NK-92 (cell line): Measurements from ENCODE around the gene ZC3H12C.
"Not testable (repeated sequence)": the region's sequence is repeated elsewhere in the genome, so short reads cannot be mapped to it uniquely, and the experiment has no call there.

Experiments
- DNase-seq: peaks from one replicate; lab custom pipeline; 2025; ENCODE audit not compliant: unreplicated experiment; lab: John Stamatoyannopoulos, UW

The ZC3H12C gene

GRCh38 chr11:110092515-110093406 is at the start of gene ZC3H12C:
Gene ZC3H12C (plus strand): TSS chr11:110093392. CDS start chr11:110093412, 20 bp downstream.
- no peak for DNase-seq

GRCh38 chr11:110044226-110044968 is 48.8 kb upstream of the ZC3H12C start:
- no peak for DNase-seq

- no peak for DNase-seq
These were observed 46.3 kb upstream of the ZC3H12C start for GRCh38 chr11:110046775-110047380.

- DNase-seq: no peak
These were observed 43.5 kb upstream of the ZC3H12C start for GRCh38 chr11:110049501-110050200.

- no peak for DNase-seq
These were observed 43.0 kb upstream of the ZC3H12C start for GRCh38 chr11:110050201-110050506.

- DNase-seq: no peak
These were observed 39.3 kb upstream of the ZC3H12C start for GRCh38 chr11:110053848-110054414.

- DNase-seq: no peak
These were observed 36.2 kb upstream of the ZC3H12C start for GRCh38 chr11:110056956-110057355.

GRCh38 chr11:110059706-110060463 is 33.3 kb upstream of the ZC3H12C start:
- no peak for DNase-seq

- DNase-seq: no peak
These were observed 31.9 kb upstream of the ZC3H12C start for GRCh38 chr11:110061296-110061695.

GRCh38 chr11:110062247-110062646 is 30.9 kb upstream of the ZC3H12C start:
- DNase-seq: no peak

- no peak for DNase-seq
These were observed 28.0 kb upstream of the ZC3H12C start for GRCh38 chr11:110065189-110065588.

GRCh38 chr11:110068001-110068400 is 25.2 kb upstream of the ZC3H12C start:
- DNase-seq: not testable (repeated sequence)

GRCh38 chr11:110069158-110069737 is 23.9 kb upstream of the ZC3H12C start:
- DNase-seq: no peak

GRCh38 chr11:110070176-110070575 is 23.0 kb upstream of the ZC3H12C start:
- no peak for DNase-seq

- DNase-seq: no peak
These were observed 22.0 kb upstream of the ZC3H12C start for GRCh38 chr11:110071197-110071596.

- DNase-seq: no peak
These were observed 20.3 kb upstream of the ZC3H12C start for GRCh38 chr11:110072930-110073329.

GRCh38 chr11:110074499-110074898 is 18.7 kb upstream of the ZC3H12C start:
- DNase-seq: no peak

- no peak for DNase-seq
These were observed 17.9 kb upstream of the ZC3H12C start for GRCh38 chr11:110075105-110075846.

- DNase-seq: no peak
These were observed 17.4 kb upstream of the ZC3H12C start for GRCh38 chr11:110075847-110076208.
